ENCODE measurements around the gene GGA2. TPM values are rescaled to one million over a fixed set of nuclear protein-coding genes. Genes with fewer than 3 reads are reported as not detected.
A peak's percentile ranks its signal among the peaks of the same experiment; 100 is the strongest.
"Not testable (repeated sequence)": the region's sequence is repeated elsewhere in the genome, so short reads cannot be mapped to it uniquely, and the experiment has no call there.

Gene GGA2
- polyA plus RNA-seq, 3 donors, result 17.6 to 33.4 (median 22.8) TPM

DNA sequence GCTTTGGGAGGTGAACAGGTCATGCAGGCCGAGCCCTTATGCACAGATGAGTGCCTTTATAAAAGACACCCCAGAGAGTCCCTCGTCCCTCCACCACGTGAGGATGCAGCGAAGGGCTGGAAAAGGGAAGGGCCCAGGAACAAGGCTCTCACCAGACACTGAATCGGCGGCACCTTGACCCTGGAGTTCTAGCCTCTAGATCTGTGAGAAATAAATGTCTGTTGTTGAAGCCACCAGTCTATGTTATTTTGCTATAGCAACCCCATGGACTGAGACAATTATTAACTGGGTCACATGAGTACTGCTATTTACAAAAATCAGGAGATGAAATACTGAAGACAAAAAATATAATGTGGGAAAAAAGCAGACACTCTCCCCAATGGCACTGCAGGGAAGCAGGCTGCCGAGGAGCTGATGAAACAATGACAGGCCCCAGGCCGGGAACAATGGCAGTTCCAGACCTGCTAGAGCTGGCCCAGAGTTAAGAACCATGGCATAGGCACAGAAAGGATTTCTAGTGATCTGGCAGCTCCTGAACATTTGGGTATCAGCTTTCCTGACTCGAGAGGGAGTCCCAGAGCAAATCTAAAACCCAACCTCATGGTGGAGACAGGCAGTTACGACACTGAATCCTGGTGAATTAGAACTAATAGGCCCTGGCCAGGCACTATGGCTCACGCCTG lies 17.8 kb upstream of the GGA2 start:
- no peak overlapping the region for H3K27ac ChIP-seq (ENCODE audit: low read depth, low read length)
- 40 to 90% (median 88%) methylated on average over 11 of the region's 11 CpGs for WGBS, 3 donors

DNA sequence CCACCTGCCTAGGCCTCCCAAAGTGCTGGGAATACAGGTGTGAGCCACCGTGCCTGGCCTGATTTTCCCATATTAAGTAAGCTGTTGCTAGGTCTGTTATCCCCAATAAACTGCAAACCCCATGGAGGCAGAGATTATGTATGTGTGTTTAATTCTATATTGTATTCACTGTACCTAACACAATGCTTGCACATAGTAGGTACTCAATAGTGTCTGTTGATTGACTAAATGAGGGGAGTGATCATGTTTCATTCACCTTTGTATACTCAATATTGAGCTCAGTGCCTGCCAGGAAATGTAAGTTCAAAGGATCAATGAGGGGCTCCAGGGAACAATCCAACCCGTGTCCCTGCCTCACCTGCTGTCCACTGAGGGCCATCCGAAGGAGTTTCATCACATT lies 14.6 kb upstream of the GGA2 start:
- WGBS, 3 donors, result 89 to 94% (median 92%) methylated on average over 3 of the region's 3 CpGs
- no peak overlapping the region for H3K27ac ChIP-seq (ENCODE audit: low read depth, low read length)

GRCh38 chr16:23523876-23524385 lies 13.6 kb upstream of the GGA2 start:
- WGBS, 3 donors, result 69 to 87% (median 86%) methylated on average over 7 of the region's 7 CpGs
- no peak overlapping the region for H3K27ac ChIP-seq (ENCODE audit: low read depth, low read length)

- H3K27ac ChIP-seq (ENCODE audit: low read depth, low read length), result no peak overlapping the region
- WGBS, 3 donors, result 89 to 94% (median 90%) methylated on average over 6 of the region's 6 CpGs
Measured at GRCh38 chr16:23523321-23523720, 13.0 kb upstream of the GGA2 start.

DNA sequence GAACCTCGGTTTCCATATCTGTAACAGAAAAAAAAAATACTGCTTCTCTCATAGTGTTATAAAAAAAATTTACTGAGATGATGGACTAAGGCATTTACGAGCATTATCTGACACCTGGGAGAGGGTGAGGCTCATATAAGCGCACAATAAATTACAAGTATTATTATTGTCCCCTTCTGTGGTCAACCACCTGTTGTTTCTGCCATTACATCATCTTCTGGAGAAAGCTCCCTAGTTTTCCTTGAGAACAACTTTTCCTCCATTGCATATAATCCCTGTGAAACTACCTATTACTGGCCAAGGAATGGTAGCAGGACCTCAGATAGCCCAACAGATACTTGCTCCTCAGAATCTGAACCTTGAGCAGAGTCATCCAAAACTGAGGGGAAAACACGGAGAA lies 11.7 kb upstream of the GGA2 start:
- no peak overlapping the region for H3K27ac ChIP-seq (ENCODE audit: low read depth, low read length)
- WGBS, 3 donors, result 95 to 97% (median 96%) methylated on average over 4 of the region's 4 CpGs

GRCh38 chr16:23521037-23521743 lies 10.9 kb upstream of the GGA2 start:
- WGBS, 3 donors, result 61 to 71% (median 68%) methylated on average over 4 of the region's 4 CpGs

DNA sequence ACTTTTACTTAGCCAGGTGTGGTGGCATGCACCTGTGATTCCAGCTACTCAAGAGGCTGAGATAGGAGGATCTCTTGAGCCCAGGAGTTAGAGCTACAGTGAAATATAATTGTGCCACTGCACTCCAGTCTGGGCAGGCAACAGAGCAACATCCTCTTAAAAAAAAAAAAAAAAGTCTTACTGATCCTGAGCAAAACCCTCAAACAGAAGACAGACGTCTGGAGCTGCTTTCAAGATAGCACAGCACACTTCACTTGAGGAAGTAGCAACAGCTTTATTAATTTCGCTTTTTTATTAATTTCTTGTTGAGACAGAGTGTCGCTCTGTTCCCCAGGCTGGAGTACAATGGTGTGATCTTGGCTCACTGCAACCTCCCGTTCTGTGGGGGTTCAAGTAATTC lies 10.2 kb upstream of the GGA2 start:
- WGBS, 3 donors, result 67 to 87% (median 80%) methylated on average over 4 of the region's 4 CpGs
- no peak overlapping the region for H3K27ac ChIP-seq (ENCODE audit: low read depth, low read length)

More at GRCh38 chr16:23521037-23521743, 10.9 kb upstream of the GGA2 start:
- H3K27ac ChIP-seq (ENCODE audit: low read depth, low read length), result no peak overlapping the region

GRCh38 chr16:23519282-23519681 lies 9.0 kb upstream of the GGA2 start:
- 91 to 95% (median 93%) methylated on average over 5 of the region's 5 CpGs for WGBS, 3 donors
- H3K27ac ChIP-seq (ENCODE audit: low read depth, low read length), result no peak overlapping the region

DNA sequence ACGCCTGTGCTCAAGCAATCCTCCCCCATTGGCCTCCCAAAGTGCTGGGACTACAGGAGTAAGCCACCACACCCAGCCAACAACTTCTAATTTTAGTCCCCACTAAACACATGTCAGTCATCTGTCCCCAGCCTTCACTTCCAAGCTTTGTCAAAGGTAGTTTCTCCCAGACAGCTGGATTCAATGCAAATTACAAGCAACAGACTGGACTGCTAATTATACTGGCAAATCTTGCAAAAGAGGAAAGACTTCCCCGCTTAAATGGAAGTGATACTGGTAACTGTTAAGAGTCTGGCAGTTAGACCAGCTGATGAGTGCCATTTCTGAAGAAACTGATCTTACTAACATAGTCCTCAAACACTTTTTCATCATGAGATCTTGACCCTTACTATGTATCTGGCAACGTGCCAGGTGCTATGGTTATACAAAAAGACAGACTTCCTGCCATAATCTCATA lies 8.2 kb upstream of the GGA2 start:
- H3K27ac ChIP-seq (ENCODE audit: low read depth, low read length), result no peak overlapping the region
- 42 to 78% (median 43%) methylated on average over 3 of the region's 3 CpGs for WGBS, 3 donors

DNA sequence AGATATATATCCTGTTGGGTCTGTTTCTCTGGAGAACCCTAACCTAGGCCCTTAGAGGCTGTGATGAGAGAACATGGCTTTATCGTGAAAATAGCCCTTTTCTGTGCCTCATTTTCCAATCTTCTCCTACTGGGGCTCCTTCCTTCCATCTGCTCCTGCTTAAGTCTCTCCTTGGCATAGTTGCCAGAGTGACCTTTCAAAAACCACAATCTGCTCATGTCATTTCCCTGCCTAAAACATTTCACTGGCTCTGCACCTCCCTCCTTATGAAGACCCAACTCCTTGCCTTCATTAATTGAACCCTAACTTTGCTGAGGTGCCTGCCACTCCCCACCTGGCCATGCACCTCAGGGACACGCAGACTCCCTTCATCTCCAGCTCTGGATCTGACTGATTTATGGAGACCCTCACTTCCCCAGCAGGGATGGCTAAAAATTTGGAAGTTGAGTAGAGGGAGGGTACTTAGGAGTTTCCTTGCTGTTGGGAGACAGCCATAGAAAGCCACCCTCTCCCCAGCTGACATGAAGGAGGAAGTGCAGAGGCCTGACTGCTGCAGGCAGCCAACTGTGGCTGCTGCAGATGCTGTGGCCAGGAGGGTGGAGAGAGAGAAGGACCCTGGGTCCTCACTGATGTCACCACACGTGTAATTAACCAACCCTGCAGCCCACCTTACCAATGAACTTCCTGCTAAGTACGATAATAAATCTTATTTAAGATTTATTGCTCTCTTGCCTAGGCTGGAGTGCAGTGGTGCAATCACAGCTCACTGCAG lies 6.3 kb upstream of the GGA2 start:
- H3K27ac ChIP-seq (ENCODE audit: low read depth, low read length), result no peak overlapping the region
- WGBS, 3 donors, result 65 to 82% (median 74%) methylated on average over 4 of the region's 4 CpGs

GRCh38 chr16:23515881-23516280 lies 5.6 kb upstream of the GGA2 start:
- WGBS, 3 donors, result 97 to 98% (median 97%) methylated on average over 5 of the region's 5 CpGs
- no peak overlapping the region for H3K27ac ChIP-seq (ENCODE audit: low read depth, low read length)

DNA sequence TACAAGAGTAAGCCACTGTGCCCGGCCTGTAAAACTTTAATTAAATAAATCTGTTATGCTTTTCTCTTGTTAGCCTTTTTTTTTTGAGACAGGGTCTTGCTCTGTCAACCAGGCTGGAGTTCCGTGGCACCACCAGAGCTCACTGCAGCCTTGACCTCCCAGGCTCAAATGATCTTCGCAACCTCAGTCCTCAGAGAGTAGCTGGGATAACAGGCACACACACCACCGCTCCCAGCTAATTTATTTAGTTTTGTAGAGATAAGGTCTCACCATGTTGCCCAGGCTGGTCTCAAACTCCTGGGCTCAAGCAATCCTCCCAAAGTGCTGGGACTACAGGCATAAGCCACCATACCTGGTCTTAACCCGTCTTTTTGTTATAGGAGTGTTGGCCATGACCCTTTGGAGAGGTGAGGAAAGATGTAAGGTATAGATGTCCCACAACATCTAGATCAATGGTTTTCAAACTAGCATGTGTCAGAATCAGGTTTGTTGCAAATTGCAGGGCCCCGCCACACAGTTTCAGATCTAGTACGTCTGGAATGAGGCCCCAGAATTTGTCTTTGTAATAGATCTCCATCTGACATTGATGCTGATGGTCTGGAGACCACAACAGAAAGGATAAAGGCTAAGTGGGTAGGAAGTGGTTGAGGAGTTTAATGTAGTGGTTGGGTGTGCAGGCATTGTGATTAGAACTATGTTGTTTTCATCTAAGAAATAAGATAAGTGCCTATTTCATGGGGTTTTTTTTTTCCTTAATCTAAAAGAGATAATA lies 4.3 kb upstream of the GGA2 start:
- WGBS, 3 donors, result 76 to 88% (median 84%) methylated on average over 7 of the region's 7 CpGs

GRCh38 chr16:23512168-23512695 lies 1.9 kb upstream of the GGA2 start:
- 85 to 94% (median 91%) methylated on average over 4 of the region's 4 CpGs for WGBS, 3 donors
- no peak overlapping the region for H3K27ac ChIP-seq (ENCODE audit: low read depth, low read length)

More for the DNA sequence above, 4.3 kb upstream of the GGA2 start:
- H3K27ac ChIP-seq (ENCODE audit: low read depth, low read length), result no peak overlapping the region

DNA sequence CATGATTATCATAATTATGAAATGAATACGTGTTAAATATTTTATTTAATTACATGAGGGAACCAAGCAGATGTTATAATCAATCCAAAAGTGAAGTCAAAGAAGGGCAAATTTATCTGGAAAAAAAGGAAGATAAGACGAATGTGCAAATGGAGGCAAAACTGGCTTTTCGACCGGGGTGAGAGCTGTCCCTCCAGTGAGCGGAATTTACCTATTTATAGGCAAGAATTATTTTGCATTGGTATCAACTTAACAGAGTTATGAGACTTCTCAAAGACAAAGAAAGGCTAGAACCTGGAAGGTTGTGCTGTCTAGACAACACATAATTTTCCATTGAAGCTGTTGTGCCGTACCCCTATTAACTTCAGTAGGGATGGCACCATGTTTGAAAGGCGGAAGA lies 1.4 kb upstream of the GGA2 start:
- 60 to 95% (median 90%) methylated on average over 7 of the region's 7 CpGs for WGBS, 3 donors

GRCh38 chr16:23510915-23511270 lies 599 bp upstream of the GGA2 start:
- H3K27ac ChIP-seq (ENCODE audit: low read depth, low read length), result not testable (repeated sequence)
- 70 to 77% (median 75%) methylated on average over 10 of the region's 10 CpGs for WGBS, 3 donors

More for the DNA sequence above, 1.4 kb upstream of the GGA2 start:
- no peak overlapping the region for H3K27ac ChIP-seq (ENCODE audit: low read depth, low read length)

DNA sequence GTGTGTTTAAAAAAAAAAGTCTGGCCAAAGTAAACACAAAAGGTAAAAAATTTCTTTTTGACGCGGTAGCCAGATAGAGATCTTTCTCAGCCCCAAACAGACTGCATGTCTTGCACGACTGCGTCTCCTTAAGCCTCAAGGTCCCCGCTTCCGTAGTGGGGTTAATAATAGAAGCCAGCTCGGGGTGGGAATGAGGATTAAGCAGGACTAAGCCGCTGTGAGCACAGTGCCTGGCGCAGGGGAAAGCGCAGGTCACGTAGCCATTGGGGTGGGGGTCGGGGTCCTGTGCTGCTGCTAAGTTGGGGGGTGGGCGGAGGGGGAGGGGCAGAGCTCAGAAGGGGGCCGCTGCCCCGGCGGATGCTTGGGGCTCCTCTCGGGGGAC lies 521 bp downstream of the GGA2 start:
- H3K27ac ChIP-seq (ENCODE audit: low read depth, low read length), result peak overlapping the region; percentile 64
- WGBS, 3 donors, result 0 to 2% (median 1%) methylated on average over 14 to 17 of the region's 17 CpGs

DNA sequence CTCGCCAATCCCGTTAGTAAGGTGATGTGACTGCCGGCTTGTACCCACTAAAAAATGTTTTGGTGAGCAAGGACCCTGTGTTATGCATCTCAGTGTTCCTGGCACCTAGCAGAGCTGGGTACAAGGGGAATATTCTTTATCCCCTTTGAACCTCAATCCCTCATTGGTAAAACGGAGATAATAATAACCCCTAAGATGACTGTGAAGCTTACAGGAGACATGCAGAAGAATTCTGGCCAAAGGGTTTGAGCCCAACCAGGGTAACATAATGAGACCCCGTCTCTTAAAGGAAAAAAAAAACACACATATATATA lies 896 bp downstream of the GGA2 start:
- no peak overlapping the region for H3K27ac ChIP-seq (ENCODE audit: low read depth, low read length)
- 0 to 3% (median 3%) methylated on average over 5 of the region's 5 CpGs for WGBS, 3 donors
